ENCODE measurements around the gene SND1.

Gene SND1

DNA sequence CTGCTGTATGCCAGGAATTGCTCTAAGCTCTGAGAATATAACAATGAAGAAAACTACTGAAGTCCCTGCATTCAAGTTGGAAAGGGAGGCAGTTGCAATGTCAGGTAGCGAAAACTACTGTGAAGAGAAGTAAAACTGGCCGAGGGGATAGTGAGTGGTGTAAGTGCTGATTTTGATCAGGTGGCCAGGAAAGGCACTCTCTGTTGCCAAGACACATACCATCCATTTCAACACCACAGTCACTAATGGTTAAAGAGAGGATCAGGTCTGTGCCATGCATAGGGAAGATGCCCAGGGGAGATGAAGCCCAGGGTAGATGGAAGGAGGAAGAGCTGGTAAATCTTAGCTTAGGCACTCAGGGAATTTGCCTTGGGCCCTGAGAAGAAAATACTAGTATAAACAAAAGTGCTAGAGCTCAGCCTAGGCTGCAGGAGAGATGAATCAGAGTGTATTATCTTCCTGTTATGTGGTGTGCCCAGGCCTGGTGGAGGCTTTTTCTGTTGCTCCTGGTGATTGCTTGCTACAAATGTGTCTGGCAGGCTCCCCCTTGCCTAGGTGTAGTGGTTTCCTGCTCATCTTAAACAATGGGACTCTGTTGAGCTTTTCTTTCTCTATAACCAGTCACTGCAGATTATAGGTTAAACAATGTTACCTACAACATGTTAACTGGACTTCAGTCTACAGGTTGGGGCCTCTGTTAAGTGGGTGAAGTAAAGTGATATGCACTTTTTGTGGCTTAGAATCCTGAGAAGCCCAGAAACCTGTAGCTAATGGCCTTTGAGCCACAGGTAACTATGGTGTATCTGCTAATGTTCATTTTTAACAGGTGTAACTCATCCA is 253.7 kb downstream of the SND1 start (continued):
- TF ChIP-seq SNAI2 (CRISPR knock-in tag; IDR thresholded peaks at IDR 0.05) (no peak), RARB (CRISPR knock-in tag; IDR thresholded peaks at IDR 0.05) (no peak), TCF4 (CRISPR knock-in tag; IDR thresholded peaks at IDR 0.05; ENCODE audit: borderline replicate concordance) (no peak), PPARA (CRISPR knock-in tag; IDR thresholded peaks at IDR 0.05; ENCODE audit: borderline replicate concordance) (no peak), ESRRG (CRISPR knock-in tag; IDR thresholded peaks at IDR 0.05) (no peak), CSDC2 (CRISPR knock-in tag; IDR thresholded peaks at IDR 0.05) (no peak), ZC3H10 (CRISPR knock-in tag; IDR thresholded peaks at IDR 0.05) (no peak), GLIS3 (CRISPR knock-in tag; IDR thresholded peaks at IDR 0.05) (no peak), TOX (CRISPR knock-in tag; IDR thresholded peaks at IDR 0.05; ENCODE audit: borderline replicate concordance) (no peak), ZNF8 (CRISPR knock-in tag; IDR thresholded peaks at IDR 0.05) (no peak)

DNA sequence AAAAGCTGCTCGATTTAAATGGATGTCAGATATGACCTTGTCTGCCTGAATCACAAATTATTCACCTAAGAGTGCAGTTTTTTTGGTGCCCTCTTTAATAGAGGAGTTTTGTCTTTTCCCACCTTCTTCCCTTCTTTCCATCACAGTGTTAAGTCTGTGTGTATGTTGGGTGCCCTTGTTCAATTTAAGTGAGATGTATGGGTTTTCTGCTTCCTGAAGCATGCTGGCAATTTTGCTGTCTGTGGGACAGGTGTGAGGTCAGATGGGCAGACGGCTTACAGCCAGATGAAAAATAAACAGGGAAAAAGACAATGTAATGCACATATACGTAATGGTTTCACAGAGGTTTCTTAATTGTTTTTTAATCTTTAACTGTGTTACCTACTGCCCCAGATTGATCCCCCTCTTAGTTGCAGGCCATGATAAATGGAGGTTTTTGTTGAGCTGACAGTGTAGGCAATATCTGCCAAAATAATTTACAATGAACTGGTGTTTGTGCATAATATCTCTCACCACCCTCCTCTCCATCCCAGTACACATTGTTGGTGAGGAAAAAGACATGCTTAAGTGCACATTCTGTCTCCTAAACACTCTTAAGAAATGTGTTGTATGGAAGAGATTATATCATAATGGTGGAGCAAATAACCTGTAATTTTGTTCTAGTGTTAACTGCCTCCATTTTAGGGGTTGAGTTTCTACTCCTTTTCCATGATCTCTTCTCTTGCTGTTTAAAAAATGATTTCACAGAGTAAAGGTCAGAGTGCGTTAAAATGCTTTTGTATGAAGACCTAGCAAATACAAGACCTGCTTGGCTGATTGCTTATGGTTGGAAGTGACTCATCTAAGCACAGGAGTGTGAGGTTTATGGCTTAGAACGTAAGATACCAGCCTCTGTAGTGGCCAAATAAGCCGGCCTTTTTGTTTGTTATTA is 255.4 kb downstream of the SND1 start:
- no peak for ATAC-seq
- no peak for TF ChIP-seq ZFP30 (CRISPR knock-in tag; IDR thresholded peaks at IDR 0.05)
- TF ChIP-seq, protein P1, sequence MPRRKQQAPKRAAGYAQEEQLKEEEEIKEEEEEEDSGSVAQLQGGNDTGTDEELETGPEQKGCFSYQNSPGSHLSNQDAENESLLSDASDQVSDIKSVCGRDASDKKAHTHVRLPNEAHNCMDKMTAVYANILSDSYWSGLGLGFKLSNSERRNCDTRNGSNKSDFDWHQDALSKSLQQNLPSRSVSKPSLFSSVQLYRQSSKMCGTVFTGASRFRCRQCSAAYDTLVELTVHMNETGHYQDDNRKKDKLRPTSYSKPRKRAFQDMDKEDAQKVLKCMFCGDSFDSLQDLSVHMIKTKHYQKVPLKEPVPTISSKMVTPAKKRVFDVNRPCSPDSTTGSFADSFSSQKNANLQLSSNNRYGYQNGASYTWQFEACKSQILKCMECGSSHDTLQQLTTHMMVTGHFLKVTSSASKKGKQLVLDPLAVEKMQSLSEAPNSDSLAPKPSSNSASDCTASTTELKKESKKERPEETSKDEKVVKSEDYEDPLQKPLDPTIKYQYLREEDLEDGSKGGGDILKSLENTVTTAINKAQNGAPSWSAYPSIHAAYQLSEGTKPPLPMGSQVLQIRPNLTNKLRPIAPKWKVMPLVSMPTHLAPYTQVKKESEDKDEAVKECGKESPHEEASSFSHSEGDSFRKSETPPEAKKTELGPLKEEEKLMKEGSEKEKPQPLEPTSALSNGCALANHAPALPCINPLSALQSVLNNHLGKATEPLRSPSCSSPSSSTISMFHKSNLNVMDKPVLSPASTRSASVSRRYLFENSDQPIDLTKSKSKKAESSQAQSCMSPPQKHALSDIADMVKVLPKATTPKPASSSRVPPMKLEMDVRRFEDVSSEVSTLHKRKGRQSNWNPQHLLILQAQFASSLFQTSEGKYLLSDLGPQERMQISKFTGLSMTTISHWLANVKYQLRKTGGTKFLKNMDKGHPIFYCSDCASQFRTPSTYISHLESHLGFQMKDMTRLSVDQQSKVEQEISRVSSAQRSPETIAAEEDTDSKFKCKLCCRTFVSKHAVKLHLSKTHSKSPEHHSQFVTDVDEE (CRISPR knock-in tag; IDR thresholded peaks at IDR 0.05): no peak
- TF ChIP-seq ZNF70 (CRISPR knock-in tag; IDR thresholded peaks at IDR 0.05): no peak
- no peak for TF ChIP-seq ZNF8 (CRISPR knock-in tag; IDR thresholded peaks at IDR 0.05)
- TF ChIP-seq, protein P2, sequence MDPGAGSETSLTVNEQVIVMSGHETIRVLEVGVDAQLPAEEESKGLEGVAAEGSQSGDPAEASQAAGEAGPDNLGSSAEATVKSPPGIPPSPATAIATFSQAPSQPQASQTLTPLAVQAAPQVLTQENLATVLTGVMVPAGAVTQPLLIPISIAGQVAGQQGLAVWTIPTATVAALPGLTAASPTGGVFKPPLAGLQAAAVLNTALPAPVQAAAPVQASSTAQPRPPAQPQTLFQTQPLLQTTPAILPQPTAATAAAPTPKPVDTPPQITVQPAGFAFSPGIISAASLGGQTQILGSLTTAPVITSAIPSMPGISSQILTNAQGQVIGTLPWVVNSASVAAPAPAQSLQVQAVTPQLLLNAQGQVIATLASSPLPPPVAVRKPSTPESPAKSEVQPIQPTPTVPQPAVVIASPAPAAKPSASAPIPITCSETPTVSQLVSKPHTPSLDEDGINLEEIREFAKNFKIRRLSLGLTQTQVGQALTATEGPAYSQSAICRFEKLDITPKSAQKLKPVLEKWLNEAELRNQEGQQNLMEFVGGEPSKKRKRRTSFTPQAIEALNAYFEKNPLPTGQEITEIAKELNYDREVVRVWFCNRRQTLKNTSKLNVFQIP (CRISPR knock-in tag; IDR thresholded peaks at IDR 0.05; ENCODE audit: borderline replicate concordance, low read depth): no peak
- TF ChIP-seq PPARA (CRISPR knock-in tag; IDR thresholded peaks at IDR 0.05; ENCODE audit: borderline replicate concordance): no peak
- TF ChIP-seq ESRRG (CRISPR knock-in tag; IDR thresholded peaks at IDR 0.05): no peak
- TF ChIP-seq RARB (CRISPR knock-in tag; IDR thresholded peaks at IDR 0.05): no peak
- TF ChIP-seq ISL1 (CRISPR knock-in tag; IDR thresholded peaks at IDR 0.05): no peak
- no peak for TF ChIP-seq TCF4 (CRISPR knock-in tag; IDR thresholded peaks at IDR 0.05; ENCODE audit: borderline replicate concordance)
- TF ChIP-seq TOX (CRISPR knock-in tag; IDR thresholded peaks at IDR 0.05; ENCODE audit: borderline replicate concordance): no peak
- TF ChIP-seq, protein P3, sequence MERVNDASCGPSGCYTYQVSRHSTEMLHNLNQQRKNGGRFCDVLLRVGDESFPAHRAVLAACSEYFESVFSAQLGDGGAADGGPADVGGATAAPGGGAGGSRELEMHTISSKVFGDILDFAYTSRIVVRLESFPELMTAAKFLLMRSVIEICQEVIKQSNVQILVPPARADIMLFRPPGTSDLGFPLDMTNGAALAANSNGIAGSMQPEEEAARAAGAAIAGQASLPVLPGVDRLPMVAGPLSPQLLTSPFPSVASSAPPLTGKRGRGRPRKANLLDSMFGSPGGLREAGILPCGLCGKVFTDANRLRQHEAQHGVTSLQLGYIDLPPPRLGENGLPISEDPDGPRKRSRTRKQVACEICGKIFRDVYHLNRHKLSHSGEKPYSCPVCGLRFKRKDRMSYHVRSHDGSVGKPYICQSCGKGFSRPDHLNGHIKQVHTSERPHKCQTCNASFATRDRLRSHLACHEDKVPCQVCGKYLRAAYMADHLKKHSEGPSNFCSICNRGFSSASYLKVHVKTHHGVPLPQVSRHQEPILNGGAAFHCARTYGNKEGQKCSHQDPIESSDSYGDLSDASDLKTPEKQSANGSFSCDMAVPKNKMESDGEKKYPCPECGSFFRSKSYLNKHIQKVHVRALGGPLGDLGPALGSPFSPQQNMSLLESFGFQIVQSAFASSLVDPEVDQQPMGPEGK (CRISPR knock-in tag; IDR thresholded peaks at IDR 0.05; ENCODE audit: borderline replicate concordance): no peak
- TF ChIP-seq BACH2 (CRISPR knock-in tag; IDR thresholded peaks at IDR 0.05; ENCODE audit: borderline replicate concordance): no peak
- no peak for TF ChIP-seq GLIS3 (CRISPR knock-in tag; IDR thresholded peaks at IDR 0.05)
- TF ChIP-seq ZNF565 (CRISPR knock-in tag; conservative IDR thresholded peaks at IDR 0.05; ENCODE audit: low read depth): no peak
- no peak for TF ChIP-seq SNAI2 (CRISPR knock-in tag; IDR thresholded peaks at IDR 0.05)
- no peak for TF ChIP-seq CSDC2 (CRISPR knock-in tag; IDR thresholded peaks at IDR 0.05)
- TF ChIP-seq ZC3H10 (CRISPR knock-in tag; IDR thresholded peaks at IDR 0.05): no peak
- TF ChIP-seq OSR1 (CRISPR knock-in tag; IDR thresholded peaks at IDR 0.05): no peak

DNA sequence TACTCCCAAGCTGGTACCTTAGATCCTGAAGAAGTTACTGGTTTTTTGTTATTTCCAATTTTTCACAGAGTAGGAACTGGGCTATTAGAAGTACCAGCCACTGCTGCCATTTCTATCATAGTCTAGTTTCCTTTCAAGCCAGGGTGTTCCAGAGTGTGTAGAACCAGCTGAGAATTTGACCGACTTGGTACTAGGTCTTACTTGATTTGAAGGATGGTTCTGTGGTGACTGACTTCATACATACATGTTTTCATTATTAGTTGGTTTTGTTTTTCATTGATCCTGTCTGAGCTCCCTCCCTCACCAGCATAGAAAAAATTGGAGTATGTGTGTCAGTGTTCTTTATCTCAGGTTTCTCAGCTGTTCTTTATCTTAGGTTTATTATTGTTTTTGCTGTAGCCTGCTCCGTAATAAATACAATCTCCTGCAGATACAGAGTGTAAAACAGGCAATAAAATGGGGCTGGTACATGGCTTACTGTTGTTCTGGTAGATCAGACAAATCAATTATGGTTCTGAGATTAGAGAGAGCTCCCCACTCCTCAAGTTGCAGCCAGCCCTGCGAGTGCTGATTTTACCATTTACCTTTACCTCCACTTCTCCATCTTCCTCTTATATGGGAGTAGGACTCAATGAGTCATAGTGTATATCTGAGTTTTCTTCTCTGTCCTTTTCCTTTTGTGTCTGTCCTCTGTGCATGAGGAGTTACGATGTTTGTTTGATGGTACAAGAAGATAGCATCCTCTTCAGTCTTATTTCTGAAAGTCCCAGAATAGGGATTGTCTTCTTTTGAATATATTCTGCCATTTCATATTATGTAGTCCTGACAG is 256.6 kb downstream of the SND1 start:
- no peak for ATAC-seq
- no peak for TF ChIP-seq TCF4 (CRISPR knock-in tag; IDR thresholded peaks at IDR 0.05; ENCODE audit: borderline replicate concordance)
- no peak for TF ChIP-seq RARB (CRISPR knock-in tag; IDR thresholded peaks at IDR 0.05)
- TF ChIP-seq, protein P1 (CRISPR knock-in tag; IDR thresholded peaks at IDR 0.05): no peak
- TF ChIP-seq, protein P4, sequence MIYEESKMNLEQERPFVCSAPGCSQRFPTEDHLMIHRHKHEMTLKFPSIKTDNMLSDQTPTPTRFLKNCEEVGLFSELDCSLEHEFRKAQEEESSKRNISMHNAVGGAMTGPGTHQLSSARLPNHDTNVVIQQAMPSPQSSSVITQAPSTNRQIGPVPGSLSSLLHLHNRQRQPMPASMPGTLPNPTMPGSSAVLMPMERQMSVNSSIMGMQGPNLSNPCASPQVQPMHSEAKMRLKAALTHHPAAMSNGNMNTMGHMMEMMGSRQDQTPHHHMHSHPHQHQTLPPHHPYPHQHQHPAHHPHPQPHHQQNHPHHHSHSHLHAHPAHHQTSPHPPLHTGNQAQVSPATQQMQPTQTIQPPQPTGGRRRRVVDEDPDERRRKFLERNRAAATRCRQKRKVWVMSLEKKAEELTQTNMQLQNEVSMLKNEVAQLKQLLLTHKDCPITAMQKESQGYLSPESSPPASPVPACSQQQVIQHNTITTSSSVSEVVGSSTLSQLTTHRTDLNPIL (CRISPR knock-in tag; IDR thresholded peaks at IDR 0.05; ENCODE audit: low read depth): no peak
- no peak for TF ChIP-seq ARNTL (CRISPR knock-in tag; IDR thresholded peaks at IDR 0.05; ENCODE audit: borderline replicate concordance, low read depth)
- TF ChIP-seq TOX (CRISPR knock-in tag; IDR thresholded peaks at IDR 0.05; ENCODE audit: borderline replicate concordance): no peak
